HG03159 (cell line): ENCODE results near the gene IFITM2.
"Not testable (repeated sequence)": the region's sequence is repeated elsewhere in the genome, so short reads cannot be mapped to it uniquely, and the experiment has no call there.

ENCODE experiments used
- ATAC-seq: cut with Tn5 transposase; IDR thresholded peaks from one replicate; pipeline ENCODE4 v1.9.1; 2021; ENCODE audit warnings: mild to moderate bottlenecking, moderate library complexity; ENCODE audit not compliant: unreplicated experiment

Gene IFITM2

GRCh38 chr11:339963-340362 is 32.3 kb downstream of the IFITM2 start:
- ATAC-seq = no peak

GRCh38 chr11:340539-341512 is 33.2 kb downstream of the IFITM2 start:
- no peak for ATAC-seq

GRCh38 chr11:342328-342727 is 34.7 kb downstream of the IFITM2 start:
- no peak for ATAC-seq

- no peak for ATAC-seq
These were observed 37.4 kb downstream of the IFITM2 start for GRCh38 chr11:344836-345578.

GRCh38 chr11:346529-346928 is 38.9 kb downstream of the IFITM2 start:
- ATAC-seq = no peak

- not testable (repeated sequence) for ATAC-seq
These were observed 41.8 kb downstream of the IFITM2 start for GRCh38 chr11:349270-349954.

- ATAC-seq = not testable (repeated sequence)
These were observed 42.6 kb downstream of the IFITM2 start for GRCh38 chr11:350033-350722.

- ATAC-seq = no peak
These were observed 43.2 kb downstream of the IFITM2 start for GRCh38 chr11:350723-351255.

GRCh38 chr11:351411-351810 is 43.8 kb downstream of the IFITM2 start:
- ATAC-seq = no peak

- no peak for ATAC-seq
These were observed 44.9 kb downstream of the IFITM2 start for GRCh38 chr11:352456-353031.

GRCh38 chr11:353179-353873 is 45.7 kb downstream of the IFITM2 start:
- ATAC-seq = no peak

- no peak for ATAC-seq
These were observed 48.2 kb downstream of the IFITM2 start for GRCh38 chr11:355581-356458.

GRCh38 chr11:356610-357009 is 49.0 kb downstream of the IFITM2 start:
- no peak for ATAC-seq

- no peak for ATAC-seq
These were observed 50.0 kb downstream of the IFITM2 start for GRCh38 chr11:357582-357981.

GRCh38 chr11:358129-358800 is 50.6 kb downstream of the IFITM2 start:
- no peak for ATAC-seq
